Measurements from ENCODE around the gene GDI2. TPM values are rescaled to one million over a fixed set of nuclear protein-coding genes. Genes with fewer than 3 reads are reported as not detected.
"Not testable (repeated sequence)": the region's sequence is repeated elsewhere in the genome, so short reads cannot be mapped to it uniquely, and the experiment has no call there.

The GDI2 gene
- total RNA-seq, 2 donors from 2014 or later: 141 to 209 TPM

DNA sequence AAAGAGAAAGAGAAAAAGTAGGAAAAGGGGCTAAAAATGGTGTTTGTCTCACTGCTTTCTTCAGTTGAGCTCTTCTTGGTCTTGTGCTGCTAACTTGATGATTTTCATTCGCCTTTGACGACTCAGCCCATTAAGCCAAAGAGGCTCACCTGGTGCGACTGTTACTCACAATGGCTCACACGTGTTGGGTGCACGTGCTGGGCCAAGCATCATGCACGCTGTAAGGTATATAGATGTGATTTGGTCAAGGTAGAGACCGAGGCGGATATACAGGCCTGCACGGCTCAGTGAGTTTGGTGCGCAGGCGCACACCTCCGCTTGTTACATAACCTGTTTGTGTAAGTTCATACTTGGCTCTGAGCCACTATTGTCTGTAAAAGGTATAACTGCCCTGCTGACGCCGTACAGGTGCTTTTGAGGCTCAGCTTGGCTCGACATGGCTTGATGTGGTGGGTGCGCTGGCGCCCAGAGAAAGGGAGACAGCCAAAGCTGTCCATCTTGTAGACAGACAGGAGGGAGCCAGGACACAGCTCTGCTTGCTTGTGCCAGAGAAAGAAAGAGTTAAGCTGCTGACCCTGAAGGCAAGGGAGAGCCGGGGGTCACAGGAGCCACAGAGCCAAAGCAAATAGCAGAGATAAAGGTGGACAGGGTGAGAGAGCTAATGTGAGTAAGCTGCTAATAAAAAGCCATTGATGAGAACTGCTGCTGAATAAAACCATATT, 42.9 kb upstream of the GDI2 start:
- Histone ChIP-seq H3K4me3 (no peak overlapping the region), H3K27me3 (replicated peaks; ENCODE audit: insufficient read depth) (no peaks in the 10 kb centered on the region), H3K9me3 (no peaks in the 10 kb centered on the region), H3K27ac (no peak overlapping the region), H3K36me3 (no peaks in the 10 kb centered on the region), H3K4me1 (ENCODE audit: control insufficient read depth in 1 of 2, low read depth in 2 of 2) (no peaks in the 10 kb centered on the region)
- DNase-seq (ENCODE audit: low spot score) (no peak), ATAC-seq (ENCODE audit: insufficient number of reproducible peaks, low FRiP score, low read depth) (no peak)
- TF ChIP-seq, protein P1, sequence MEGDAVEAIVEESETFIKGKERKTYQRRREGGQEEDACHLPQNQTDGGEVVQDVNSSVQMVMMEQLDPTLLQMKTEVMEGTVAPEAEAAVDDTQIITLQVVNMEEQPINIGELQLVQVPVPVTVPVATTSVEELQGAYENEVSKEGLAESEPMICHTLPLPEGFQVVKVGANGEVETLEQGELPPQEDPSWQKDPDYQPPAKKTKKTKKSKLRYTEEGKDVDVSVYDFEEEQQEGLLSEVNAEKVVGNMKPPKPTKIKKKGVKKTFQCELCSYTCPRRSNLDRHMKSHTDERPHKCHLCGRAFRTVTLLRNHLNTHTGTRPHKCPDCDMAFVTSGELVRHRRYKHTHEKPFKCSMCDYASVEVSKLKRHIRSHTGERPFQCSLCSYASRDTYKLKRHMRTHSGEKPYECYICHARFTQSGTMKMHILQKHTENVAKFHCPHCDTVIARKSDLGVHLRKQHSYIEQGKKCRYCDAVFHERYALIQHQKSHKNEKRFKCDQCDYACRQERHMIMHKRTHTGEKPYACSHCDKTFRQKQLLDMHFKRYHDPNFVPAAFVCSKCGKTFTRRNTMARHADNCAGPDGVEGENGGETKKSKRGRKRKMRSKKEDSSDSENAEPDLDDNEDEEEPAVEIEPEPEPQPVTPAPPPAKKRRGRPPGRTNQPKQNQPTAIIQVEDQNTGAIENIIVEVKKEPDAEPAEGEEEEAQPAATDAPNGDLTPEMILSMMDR (IDR thresholded peaks at IDR 0.05): no peak

DNA sequence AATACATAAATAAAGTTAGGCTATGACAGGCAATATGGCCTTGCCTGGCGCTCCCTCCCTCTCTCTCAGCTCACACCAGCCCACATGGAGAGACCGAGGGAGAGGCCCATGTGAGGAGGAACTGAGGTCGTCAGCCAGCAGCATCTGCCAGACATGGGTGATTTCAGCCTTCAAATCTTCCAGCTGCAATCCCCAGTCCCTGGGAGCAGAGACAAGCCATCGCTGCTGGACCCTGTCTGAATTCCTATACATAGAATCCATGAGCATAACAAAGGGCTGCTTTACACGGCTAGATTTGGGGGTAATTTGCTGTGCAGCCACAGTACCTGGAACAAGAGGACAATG, 40.9 kb upstream of the GDI2 start:
- H3K4me3 ChIP-seq: no peak overlapping the region
- H3K4me1 ChIP-seq (ENCODE audit: control insufficient read depth in 1 of 2, low read depth in 2 of 2): no peaks in the 10 kb centered on the region
- DNase-seq (ENCODE audit: low spot score): no peak
- TF ChIP-seq, protein P1 (IDR thresholded peaks at IDR 0.05): no peak
- no peak overlapping the region for H3K27ac ChIP-seq
- ATAC-seq (ENCODE audit: insufficient number of reproducible peaks, low FRiP score, low read depth): no peak
- no peaks in the 10 kb centered on the region for H3K27me3 ChIP-seq (replicated peaks; ENCODE audit: insufficient read depth)
- H3K9me3 ChIP-seq: no peaks in the 10 kb centered on the region
- H3K36me3 ChIP-seq: no peaks in the 10 kb centered on the region

DNA sequence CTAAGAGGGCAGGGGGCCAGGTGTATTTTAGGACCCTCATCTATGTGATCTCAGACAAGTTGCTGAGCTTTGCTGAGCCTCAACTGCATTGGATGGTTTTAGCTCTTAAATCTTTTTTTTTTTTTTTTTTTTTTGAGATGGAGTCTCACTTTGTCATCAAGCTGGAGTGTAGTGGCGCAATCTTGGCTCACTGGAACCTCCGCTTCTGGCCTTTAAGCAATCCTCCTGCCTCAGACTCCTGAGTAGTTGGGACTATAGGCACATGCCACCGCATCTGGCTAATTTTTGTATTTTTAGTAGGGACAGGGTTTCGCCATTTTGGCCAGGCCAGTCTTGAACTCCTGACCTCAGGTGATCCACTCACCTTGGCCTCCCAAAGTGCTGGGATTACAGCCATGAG, 33.4 kb upstream of the GDI2 start:
- not testable (repeated sequence) for H3K27ac ChIP-seq; H3K4me3 ChIP-seq; DNase-seq (ENCODE audit: low spot score); H3K9me3 ChIP-seq; H3K36me3 ChIP-seq; H3K27me3 ChIP-seq (replicated peaks; ENCODE audit: insufficient read depth); ATAC-seq (ENCODE audit: insufficient number of reproducible peaks, low FRiP score, low read depth)
- peaks cover 0 to 10% of the 10 kb centered on the region in 2 donors for H3K4me1 ChIP-seq (ENCODE audit: control insufficient read depth in 1 of 2, low read depth in 2 of 2)

DNA sequence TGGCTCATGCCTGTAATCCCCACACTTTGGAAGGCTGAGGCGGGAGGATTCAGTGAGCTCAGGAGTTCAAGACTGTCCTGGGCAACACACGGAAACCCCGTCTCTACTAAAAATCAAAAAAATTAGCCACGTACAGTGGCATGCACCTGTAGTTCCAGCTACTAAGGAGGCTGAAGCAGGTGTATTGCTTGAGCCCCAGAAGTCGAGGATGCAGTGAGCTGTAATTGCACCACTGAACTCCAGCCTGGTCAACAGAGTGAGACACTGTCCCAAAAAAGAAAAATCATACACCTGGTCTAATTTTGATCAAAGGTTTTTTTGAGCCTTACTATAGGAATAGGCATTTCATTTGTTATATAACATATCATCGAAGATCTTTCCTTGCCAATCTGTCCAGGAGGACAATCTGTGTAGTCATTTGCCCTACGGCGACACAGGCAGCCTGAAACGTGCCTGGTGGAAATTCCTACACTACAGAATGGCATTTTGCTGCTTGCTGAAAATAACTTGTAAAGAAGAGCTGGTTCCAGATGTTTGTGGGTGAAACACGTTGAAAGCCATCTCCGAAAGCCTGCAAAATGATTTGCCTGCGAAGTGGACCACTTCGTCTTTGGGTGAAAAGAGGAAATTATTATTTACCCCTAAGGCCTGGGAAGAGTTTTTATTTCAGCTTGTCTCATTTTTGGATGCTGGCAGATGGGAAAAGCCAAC, 31.3 kb upstream of the GDI2 start:
- ATAC-seq (ENCODE audit: insufficient number of reproducible peaks, low FRiP score, low read depth) (no peak), DNase-seq (ENCODE audit: low spot score) (no peak)
- H3K9me3 ChIP-seq: no peaks in the 10 kb centered on the region
- H3K4me3 ChIP-seq: peak overlapping the region; percentile 21
- no peak overlapping the region for H3K27ac ChIP-seq
- peaks cover 0 to 10% of the 10 kb centered on the region in 2 donors for H3K4me1 ChIP-seq (ENCODE audit: control insufficient read depth in 1 of 2, low read depth in 2 of 2)
- TF ChIP-seq, protein P1 (IDR thresholded peaks at IDR 0.05): no peak
- H3K27me3 ChIP-seq (replicated peaks; ENCODE audit: insufficient read depth): no peaks in the 10 kb centered on the region
- H3K36me3 ChIP-seq: no peaks in the 10 kb centered on the region

DNA sequence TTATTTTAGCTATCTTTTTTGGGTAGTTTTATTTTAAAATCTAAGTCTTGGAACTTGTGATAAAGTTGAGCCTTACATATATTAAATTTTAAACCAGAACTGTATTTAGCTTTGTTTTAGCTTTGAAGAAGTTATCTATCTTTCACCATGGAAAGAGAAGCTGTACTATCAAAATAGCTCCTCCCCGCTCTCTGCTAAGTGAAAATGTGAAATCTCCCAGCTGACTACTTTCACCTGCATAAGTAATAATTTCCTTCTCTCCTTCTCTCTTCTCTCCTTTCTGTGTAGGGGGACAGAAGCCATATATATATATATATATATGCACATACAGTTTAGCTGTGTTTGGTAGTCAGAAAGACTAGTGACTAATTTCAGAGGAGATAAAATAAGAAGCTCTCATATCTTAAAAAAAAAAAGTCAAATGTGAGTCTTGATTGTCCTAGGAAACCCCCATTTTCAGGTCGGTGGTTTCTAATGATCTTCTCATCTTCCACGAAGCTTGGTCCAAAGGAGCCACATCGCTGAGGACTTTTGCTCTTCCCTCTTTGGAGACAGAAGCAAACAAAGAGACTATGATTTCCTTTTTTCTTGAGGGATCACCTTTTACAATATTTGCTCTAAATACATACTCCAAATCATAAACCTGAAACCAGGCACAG, 30.6 kb upstream of the GDI2 start:
- Histone ChIP-seq H3K27me3 (replicated peaks; ENCODE audit: insufficient read depth) (no peaks in the 10 kb centered on the region), H3K4me1 (ENCODE audit: control insufficient read depth in 1 of 2, low read depth in 2 of 2) (peaks cover 0 to 10% of the 10 kb centered on the region in 2 donors), H3K4me3 (no peak overlapping the region), H3K36me3 (no peaks in the 10 kb centered on the region), H3K27ac (no peak overlapping the region), H3K9me3 (no peaks in the 10 kb centered on the region)
- DNase-seq (ENCODE audit: low spot score) (no peak), ATAC-seq (ENCODE audit: insufficient number of reproducible peaks, low FRiP score, low read depth) (no peak)
- TF ChIP-seq, protein P1 (IDR thresholded peaks at IDR 0.05): no peak

All from thoracic aorta (tissue), 2 donors.